HL-60 (cell line): ENCODE measurements around the gene COL20A1.

Experiments used
- DNase-seq, 2 experiments: peaks; one replicate each; pipeline ENCODE4 v3.0.0-alpha.2; 2010 to 2020; ENCODE audit warnings: low read depth in 1 of 2, low spot score in 1 of 2
- H3K27ac ChIP-seq: fragments of 250-450 bp; sonication (Bioruptor Pico); replicated peaks from 2 replicates; pipeline ENCODE4 v1.5.1; 2020; ENCODE audit warnings: mild to moderate bottlenecking, moderate library complexity
- H3K27me3 ChIP-seq: fragments of 250-450 bp; sonication (Bioruptor Pico); 2 replicates; pipeline ENCODE4 v1.5.1; 2021; ENCODE audit warnings: mild to moderate bottlenecking, moderate library complexity; ENCODE audit not compliant: insufficient read depth, poor library complexity, severe bottlenecking
- H3K4me3 ChIP-seq: replicated peaks from 2 replicates; pipeline ENCODE4 v1.5.1; 2011; ENCODE audit warnings: mild to moderate bottlenecking, control low read depth, low read length; ENCODE audit not compliant: insufficient read depth
- CTCF ChIP-seq: IDR thresholded peaks from one replicate; pipeline ENCODE4 v1.5.1; 2011; ENCODE audit warnings: low read length, control low read depth, inconsistent platforms; ENCODE audit not compliant: insufficient read depth
- GABPA ChIP-seq: IDR thresholded peaks from 2 replicates; pipeline ENCODE4 v1.6.1; 2012; ENCODE audit warnings: low read depth
- POLR2AphosphoS5 ChIP-seq: IDR thresholded peaks from 2 replicates; pipeline ENCODE4 v1.6.1; 2012; ENCODE audit warnings: low read depth
- REST ChIP-seq: IDR thresholded peaks from 2 replicates; pipeline ENCODE4 v1.6.1; 2012; ENCODE audit warnings: low read depth; ENCODE audit not compliant: insufficient replicate concordance
- SPI1 ChIP-seq: IDR thresholded peaks from 2 replicates; pipeline ENCODE4 v1.6.1; 2012; ENCODE audit warnings: low read depth, mild to moderate bottlenecking, borderline replicate concordance

The COL20A1 gene

GRCh38 chr20:63374504-63374903 lies 81.5 kb downstream of the COL20A1 start:
- H3K27me3 ChIP-seq = peaks cover 14% of the 10 kb centered on the region
- TF ChIP-seq CTCF = no peak
- no peak overlapping the region for H3K4me3 ChIP-seq
- H3K27ac ChIP-seq = no peak overlapping the region
- no peak for DNase-seq

- no peak for DNase-seq
- Histone ChIP-seq H3K4me3 (no peak overlapping the region), H3K27me3 (peaks cover 14% of the 10 kb centered on the region), H3K27ac (no peak overlapping the region)
- TF ChIP-seq SPI1 (no peak), POLR2AphosphoS5 (no peak), REST (no peak), GABPA (no peak), CTCF (no peak)
Measured at GRCh38 chr20:63375438-63375837, 82.5 kb downstream of the COL20A1 start.

- Histone ChIP-seq H3K27ac (no peak overlapping the region), H3K27me3 (peaks cover 14% of the 10 kb centered on the region)
Measured at GRCh38 chr20:63376283-63377250, 83.6 kb downstream of the COL20A1 start.

More at GRCh38 chr20:63376283-63377250, 83.6 kb downstream of the COL20A1 start:
- no peak for DNase-seq
- no peak overlapping the region for H3K4me3 ChIP-seq
- TF ChIP-seq POLR2AphosphoS5 (no peak), SPI1 (no peak), REST (no peak), CTCF (no peak), GABPA (no peak)
